PC-3 (cell line): ENCODE measurements around the gene VSIG10. TPM values are rescaled to one million over a fixed set of nuclear protein-coding genes. Genes with fewer than 3 reads are reported as not detected.

Experiments
- ATAC-seq: fragments of 200-7000 bp; cut with Tn5 transposase; 2 replicates; pipeline ENCODE4 v1.9.1; 2020; ENCODE audit warnings: mild to moderate bottlenecking, moderate library complexity
- BruUV-seq: library from RNA; stranded (reverse); fragments of 400-500 nt; replicated peaks from 2 replicates; lab custom pipeline; 2021; lab: Mats Ljungman, UMichigan
- CTCF ChIA-PET: fragments of 300-600 bp; sonication (Branson Sonifier 250); formaldehyde crosslinking; loops from one replicate; lab custom pipeline; 2022; ENCODE audit warnings: antibody characterized with exemption; lab: Charles Lee
- POLR2A ChIA-PET: fragments of 300-600 bp; sonication (Branson Sonifier 250); formaldehyde crosslinking; loops from one replicate; lab custom pipeline; 2022; ENCODE audit warnings: antibody characterized with exemption; ENCODE audit not compliant: unreplicated experiment; lab: Charles Lee
- DNase-seq: peaks from one replicate; pipeline ENCODE4 v3.0.0-alpha.2; 2015
- H2AFZ ChIP-seq: fragments of 300-600 bp; sonication (generic); 2 replicates; pipeline ENCODE4 v1.6.0; 2016; ENCODE audit warnings: antibody characterized with exemption, low read length
- H3F3A ChIP-seq: fragments of 300-600 bp; sonication (generic); one replicate; pipeline ENCODE4 v1.6.0; 2017; ENCODE audit warnings: antibody characterized with exemption, low read length, control low read depth, mild to moderate bottlenecking; ENCODE audit not compliant: unreplicated experiment
- H3K27ac ChIP-seq: fragments of 300-600 bp; sonication (generic); 2 replicates; pipeline ENCODE4 v1.5.1; 2016; ENCODE audit warnings: mild to moderate bottlenecking, low read length
- H3K27me3 ChIP-seq: fragments of 300-600 bp; sonication (generic); 2 replicates; pipeline ENCODE4 v1.6.1; 2016; ENCODE audit warnings: low read length, mixed read lengths
- H3K36me3 ChIP-seq: fragments of 300-600 bp; sonication (generic); 2 replicates; pipeline ENCODE4 v1.6.1; 2016; ENCODE audit warnings: low read depth, mixed run types, low read length, mixed read lengths
- H3K4me1 ChIP-seq: fragments of 300-600 bp; sonication (generic); 2 replicates; pipeline ENCODE4 v1.5.1; 2016; ENCODE audit warnings: low read length; ENCODE audit not compliant: insufficient read depth
- H3K4me2 ChIP-seq: fragments of 300-600 bp; sonication (generic); 2 replicates; pipeline ENCODE4 v1.6.0; 2016; ENCODE audit warnings: low read length
- H3K4me3 ChIP-seq: fragments of 300-600 bp; sonication (generic); 2 replicates; pipeline ENCODE4 v1.5.1; 2016; ENCODE audit warnings: mild to moderate bottlenecking, low read length, mixed read lengths
- H3K79me2 ChIP-seq: fragments of 300-600 bp; sonication (generic); 2 replicates; pipeline ENCODE4 v1.6.1; 2017; ENCODE audit warnings: low read length, mixed read lengths
- H3K9ac ChIP-seq: fragments of 300-600 bp; sonication (generic); 2 replicates; pipeline ENCODE4 v1.6.0; 2016; ENCODE audit warnings: mild to moderate bottlenecking, low read length
- H3K9me2 ChIP-seq: fragments of 300-600 bp; sonication (generic); replicated peaks from 2 replicates; pipeline ENCODE4 v1.6.1; 2016; ENCODE audit warnings: mixed run types, low read length, mixed read lengths
- H3K9me3 ChIP-seq: fragments of 300-600 bp; sonication (generic); 2 replicates; pipeline ENCODE4 v1.6.1; 2016; ENCODE audit warnings: low read length, mixed read lengths
- H4K20me1 ChIP-seq: fragments of 300-600 bp; sonication (generic); 2 replicates; pipeline ENCODE4 v1.6.1; 2016; ENCODE audit warnings: low read length, mixed read lengths
- EZH2 ChIP-seq: fragments of 300-600 bp; sonication (generic); IDR thresholded peaks from one replicate; pipeline ENCODE4 v1.6.1; 2017; ENCODE audit warnings: antibody characterized with exemption, mild to moderate bottlenecking, low read length; ENCODE audit not compliant: unreplicated experiment
- EZH2phosphoT487 ChIP-seq: fragments of 300-600 bp; sonication (generic); IDR thresholded peaks from 2 replicates; pipeline ENCODE4 v1.6.1; 2018; ENCODE audit warnings: mild to moderate bottlenecking, antibody characterized with exemption, low read length, borderline replicate concordance
- intact Hi-C: fragments of 100-400 bp; cut with micrococcal nuclease; formaldehyde crosslinking; loops from 2 replicates; pipeline ENCODE4 v1.9.0; 2023
- total RNA-seq: library from RNA; depleted of rRNA; stranded (reverse); fragments of >200 nt; gene quantifications from 2 replicates; pipeline ENCODE4 v1.2.3, GENCODE V29; 2014
- TF ChIP-seq, protein P1 (sequence below): fragments of 300-600 bp; sonication (generic); conservative IDR thresholded peaks from 2 replicates; pipeline ENCODE4 v1.5.1; 2017; ENCODE audit warnings: antibody characterized with exemption, low read depth, mild to moderate bottlenecking, low read length

The VSIG10 gene
- total RNA-seq, 1 experiment from 2014 or later, result 60.8 TPM

DNA sequence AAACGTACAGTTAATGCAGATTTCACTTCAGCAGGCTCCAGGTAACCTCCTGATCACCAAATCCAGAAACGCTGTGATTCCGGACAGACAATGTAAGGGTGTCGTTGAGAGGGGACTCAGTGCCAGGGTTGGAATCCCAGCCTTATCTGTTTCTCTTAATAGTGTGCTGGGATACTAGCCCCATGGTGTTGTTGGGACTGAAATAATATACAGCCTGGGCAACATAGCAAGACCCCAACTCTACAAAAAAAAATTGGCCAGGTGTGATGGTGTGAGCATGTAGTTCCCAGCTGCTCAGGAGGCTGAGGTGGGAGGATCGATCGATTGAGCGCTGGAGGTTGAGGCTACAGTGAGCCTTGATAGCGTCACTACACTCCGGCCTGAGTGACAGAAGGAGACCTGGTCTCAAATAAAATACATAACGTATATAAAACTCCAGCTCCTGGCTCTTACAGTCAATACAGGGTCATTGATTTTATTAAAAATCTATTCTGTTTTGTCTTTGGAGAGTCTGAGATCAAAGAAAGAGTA, 33.4 kb upstream of the VSIG10 start:
- POLR2A ChIA-PET, result interaction anchor here (0.6 kb wide), 1 partner anchor 78 kb away, joined by 3 read pairs; no protein-coding TSS in a partner anchor
- CTCF ChIA-PET, result no interaction called here

DNA sequence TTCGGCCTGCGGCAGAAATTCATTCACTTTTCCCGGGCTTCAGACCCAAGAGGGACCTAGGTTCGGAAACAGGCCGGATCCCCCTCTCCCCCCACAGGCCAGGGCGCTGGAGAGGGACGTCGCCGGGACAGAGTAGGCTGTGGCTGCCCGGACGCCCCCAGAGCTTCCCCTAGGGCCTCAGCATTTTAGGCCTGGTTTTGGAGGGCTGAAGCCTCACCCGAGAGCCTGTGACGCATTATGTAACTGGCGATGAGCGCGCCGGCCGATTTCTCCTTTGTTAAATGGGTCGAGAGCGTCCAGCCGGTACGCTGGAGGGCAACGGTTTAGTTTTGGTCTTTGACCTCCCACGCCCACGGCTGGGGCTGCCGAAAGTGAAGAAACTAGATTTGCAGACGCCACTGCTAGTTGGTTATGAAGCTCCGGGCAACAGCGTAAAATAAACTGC, 32.8 kb upstream of the VSIG10 start:
- ChIA-PET CTCF (interaction anchor here (0.6 to 1.1 kb wide), 4 partner anchors 12 to 45 kb away, joined by 3 to 9 read pairs (median 4); no protein-coding TSS in a partner anchor), POLR2A (no interaction called here)
- Histone ChIP-seq H3K4me1 (peaks cover 25% of the 10 kb centered on the region), H3K9me3 (no peaks in the 10 kb centered on the region), H3K27me3 (no peaks in the 10 kb centered on the region), H3K4me3 (peak overlapping the region; percentile 97), H3F3A (no peaks in the 10 kb centered on the region), H3K27ac (0 out of 2 replicates have a peak overlapping the region, but pooled peaks have one; percentile 1), H4K20me1 (peaks cover 14% of the 10 kb centered on the region; the same call in 1 of the 2 replicates), H3K9ac (peak overlapping the region; percentile 94), H3K9me2 (no peaks in the 10 kb centered on the region), H2AFZ (peak overlapping the region; percentile 99), H3K79me2 (peaks cover 46% of the 10 kb centered on the region), H3K36me3 (peaks cover 22% of the 10 kb centered on the region), H3K4me2 (peak overlapping the region; percentile 93)
- intact Hi-C loops, result loop anchor here (2.0 to 5.0 kb wide), 2 partner anchors 32 to 74 kb away; partner anchors contain the start of genes VSIG10 and WSB2
- ATAC-seq, result peak; percentile 39
- BruUV-seq, result no TSS peak
- peak; percentile 54 for DNase-seq
- TF ChIP-seq, protein P1, sequence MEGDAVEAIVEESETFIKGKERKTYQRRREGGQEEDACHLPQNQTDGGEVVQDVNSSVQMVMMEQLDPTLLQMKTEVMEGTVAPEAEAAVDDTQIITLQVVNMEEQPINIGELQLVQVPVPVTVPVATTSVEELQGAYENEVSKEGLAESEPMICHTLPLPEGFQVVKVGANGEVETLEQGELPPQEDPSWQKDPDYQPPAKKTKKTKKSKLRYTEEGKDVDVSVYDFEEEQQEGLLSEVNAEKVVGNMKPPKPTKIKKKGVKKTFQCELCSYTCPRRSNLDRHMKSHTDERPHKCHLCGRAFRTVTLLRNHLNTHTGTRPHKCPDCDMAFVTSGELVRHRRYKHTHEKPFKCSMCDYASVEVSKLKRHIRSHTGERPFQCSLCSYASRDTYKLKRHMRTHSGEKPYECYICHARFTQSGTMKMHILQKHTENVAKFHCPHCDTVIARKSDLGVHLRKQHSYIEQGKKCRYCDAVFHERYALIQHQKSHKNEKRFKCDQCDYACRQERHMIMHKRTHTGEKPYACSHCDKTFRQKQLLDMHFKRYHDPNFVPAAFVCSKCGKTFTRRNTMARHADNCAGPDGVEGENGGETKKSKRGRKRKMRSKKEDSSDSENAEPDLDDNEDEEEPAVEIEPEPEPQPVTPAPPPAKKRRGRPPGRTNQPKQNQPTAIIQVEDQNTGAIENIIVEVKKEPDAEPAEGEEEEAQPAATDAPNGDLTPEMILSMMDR, result no peak
- no peak for TF ChIP-seq EZH2phosphoT487
- no peak for TF ChIP-seq EZH2

More for the DNA sequence above, 33.4 kb upstream of the VSIG10 start:
- intact Hi-C loops, result loop anchor here (2.0 to 5.0 kb wide), 2 partner anchors 32 to 75 kb away; partner anchors contain the start of genes VSIG10 and WSB2
- Histone ChIP-seq H3K27me3 (no peaks in the 10 kb centered on the region), H3K27ac (no peak overlapping the region), H3K9me2 (no peaks in the 10 kb centered on the region), H3K9me3 (no peaks in the 10 kb centered on the region), H3K36me3 (peaks cover 22% of the 10 kb centered on the region), H2AFZ (0 out of 2 replicates have a peak overlapping the region, but pooled peaks have one; percentile 99), H3K9ac (peak overlapping the region; percentile 94), H4K20me1 (peaks cover 14% of the 10 kb centered on the region; the same call in 1 of the 2 replicates), H3K4me1 (peaks cover 19% of the 10 kb centered on the region), H3K4me2 (peak overlapping the region; percentile 93), H3K79me2 (peaks cover 46% of the 10 kb centered on the region), H3F3A (no peaks in the 10 kb centered on the region), H3K4me3 (peak overlapping the region; percentile 97)
- DNase-seq (no peak), ATAC-seq (no peak)
- TSS peak; percentile 71 for BruUV-seq
- no peak for TF ChIP-seq EZH2
- TF ChIP-seq, protein P1, result no peak
- TF ChIP-seq EZH2phosphoT487, result no peak
